Vagina (tissue), 2 donors: ENCODE measurements around the gene ARX. TPM values are rescaled to one million over a fixed set of nuclear protein-coding genes. Genes with fewer than 3 reads are reported as not detected.

Experiments used
- DNase-seq, 2 donors: peaks; one replicate each; pipeline ENCODE4 v3.0.0-alpha.2; 2017; ENCODE audit errors: extremely low spot score in 2 of 2
- H3K27ac ChIP-seq: fragments of 200-600 bp; sonication (generic); one replicate; pipeline ENCODE4 v1.5.1; 2019
- H3K27me3 ChIP-seq: fragments of 200-600 bp; sonication (generic); one replicate; pipeline ENCODE4 v1.5.1; 2019
- H3K36me3 ChIP-seq, 2 donors: fragments of 200-600 bp; sonication (generic); one replicate each; pipeline ENCODE4 v1.5.1; 2017 to 2019
- H3K4me1 ChIP-seq: fragments of 200-600 bp; sonication (generic); one replicate; pipeline ENCODE4 v1.5.1; 2019
- H3K4me3 ChIP-seq, 2 donors: fragments of 200-600 bp; sonication (generic); 1 replicate in 1 of 2; 2 replicates in 1 of 2; pipeline ENCODE4 v1.5.1; 2016 to 2019
- H3K9me3 ChIP-seq: fragments of 200-600 bp; sonication (generic); one replicate; pipeline ENCODE4 v1.5.1; 2019
- CTCF ChIP-seq, 3 experiments: fragments of 450-650 bp in 2 of 3; fragments of 200-600 bp in 1 of 3; sonication (generic) in 1 of 3; IDR thresholded peaks; one replicate each; pipeline ENCODE4 v1.5.1; 2017 to 2019; ENCODE audit warnings: antibody characterized with exemption in 3 of 3, mild to moderate bottlenecking in 2 of 3, moderate library complexity in 2 of 3
- POLR2A ChIP-seq, 2 donors: fragments of 450-650 bp; IDR thresholded peaks; one replicate each; pipeline ENCODE4 v1.6.1; 2017; ENCODE audit warnings: antibody characterized with exemption in 2 of 2, mild to moderate bottlenecking in 2 of 2, moderate library complexity in 2 of 2
- POLR2AphosphoS5 ChIP-seq, 2 donors: sonication (generic); formaldehyde crosslinking; IDR thresholded peaks; one replicate each; pipeline ENCODE4 v1.9.0; 2017; ENCODE audit warnings: antibody characterized with exemption in 2 of 2, mild to moderate bottlenecking in 2 of 2, low read depth in 1 of 2; ENCODE audit not compliant: insufficient read depth in 1 of 2
- intact Hi-C: fragments of 100-400 bp; cut with DNase I; formaldehyde crosslinking; loops from one replicate; pipeline ENCODE4 v1.15.1; 2023
- total RNA-seq: library from RNA; depleted of rRNA; stranded (reverse); fragments of >200 nt; gene quantifications from one replicate; pipeline ENCODE4 v1.2.3, GENCODE V29; 2016

Gene ARX
- total RNA-seq, 1 donor from 2014 or later = not detected

GRCh38 chrX:25003066-25003849 lies 12.5 kb downstream of the ARX start:
- Histone ChIP-seq H3K4me3 (no peak overlapping the region), H3K9me3 (no peaks in the 10 kb centered on the region), H3K36me3 (no peaks in the 10 kb centered on the region), H3K4me1 (peaks cover 14% of the 10 kb centered on the region), H3K27me3 (peaks cover 4% of the 10 kb centered on the region), H3K27ac (no peak overlapping the region)
- TF ChIP-seq POLR2AphosphoS5 (IDR thresholded peaks at IDR 0.05; ENCODE audit: insufficient read depth in 1 of 2, low read depth in 1 of 2) (no peak), POLR2A (IDR thresholded peaks at IDR 0.05) (no peak), CTCF (IDR thresholded peaks at IDR 0.05) (no peak)
- intact Hi-C loops = no loop called here
- DNase-seq = no peak

- no peak for DNase-seq
- Histone ChIP-seq H3K27me3 (peaks cover 4% of the 10 kb centered on the region), H3K36me3 (no peaks in the 10 kb centered on the region), H3K27ac (no peak overlapping the region), H3K9me3 (no peaks in the 10 kb centered on the region), H3K4me1 (peaks cover 14% of the 10 kb centered on the region), H3K4me3 (peak overlapping the region in 1 of 2 donors; percentile 24)
- TF ChIP-seq POLR2A (IDR thresholded peaks at IDR 0.05) (no peak), POLR2AphosphoS5 (IDR thresholded peaks at IDR 0.05; ENCODE audit: insufficient read depth in 1 of 2, low read depth in 1 of 2) (no peak), CTCF (IDR thresholded peaks at IDR 0.05) (no peak)
- intact Hi-C loops = no loop called here
Measured at GRCh38 chrX:25002661-25003020, 13.1 kb downstream of the ARX start.

GRCh38 chrX:25001808-25002660 lies 13.7 kb downstream of the ARX start:
- intact Hi-C loops = no loop called here
- Histone ChIP-seq H3K27me3 (peaks cover 4% of the 10 kb centered on the region), H3K4me3 (peak overlapping the region in 1 of 2 donors; percentile 24), H3K27ac (no peak overlapping the region), H3K4me1 (peaks cover 14% of the 10 kb centered on the region), H3K36me3 (no peaks in the 10 kb centered on the region), H3K9me3 (no peaks in the 10 kb centered on the region)
- no peak for DNase-seq
- TF ChIP-seq CTCF (IDR thresholded peaks at IDR 0.05) (no peak), POLR2A (IDR thresholded peaks at IDR 0.05) (no peak), POLR2AphosphoS5 (IDR thresholded peaks at IDR 0.05; ENCODE audit: insufficient read depth in 1 of 2, low read depth in 1 of 2) (no peak)

GRCh38 chrX:24999511-24999910 lies 16.3 kb downstream of the ARX start:
- H3K27ac ChIP-seq = no peak overlapping the region
- no peaks in the 10 kb centered on the region for H3K27me3 ChIP-seq
- H3K4me3 ChIP-seq = no peak overlapping the region
- H3K36me3 ChIP-seq = no peaks in the 10 kb centered on the region
- intact Hi-C loops = no loop called here
- no peaks in the 10 kb centered on the region for H3K9me3 ChIP-seq
- no peak for TF ChIP-seq POLR2A (IDR thresholded peaks at IDR 0.05)
- no peak for TF ChIP-seq POLR2AphosphoS5 (IDR thresholded peaks at IDR 0.05; ENCODE audit: insufficient read depth in 1 of 2, low read depth in 1 of 2)
- TF ChIP-seq CTCF (IDR thresholded peaks at IDR 0.05) = no peak
- DNase-seq = no peak
- H3K4me1 ChIP-seq = peaks cover under 1% of the 10 kb centered on the region
